Fibroblast of skin of left biceps (primary cell): ENCODE results near the gene C5AR1.
A peak's percentile ranks its signal among the peaks of the same experiment; 100 is the strongest.
"Not testable (repeated sequence)": the region's sequence is repeated elsewhere in the genome, so short reads cannot be mapped to it uniquely, and the experiment has no call there.

Experiments
- DNase-seq, 2 experiments: peaks; one replicate each; pipeline ENCODE4 v3.0.0-alpha.2; 2013; ENCODE audit warnings: low read depth in 2 of 2

The C5AR1 gene

DNA sequence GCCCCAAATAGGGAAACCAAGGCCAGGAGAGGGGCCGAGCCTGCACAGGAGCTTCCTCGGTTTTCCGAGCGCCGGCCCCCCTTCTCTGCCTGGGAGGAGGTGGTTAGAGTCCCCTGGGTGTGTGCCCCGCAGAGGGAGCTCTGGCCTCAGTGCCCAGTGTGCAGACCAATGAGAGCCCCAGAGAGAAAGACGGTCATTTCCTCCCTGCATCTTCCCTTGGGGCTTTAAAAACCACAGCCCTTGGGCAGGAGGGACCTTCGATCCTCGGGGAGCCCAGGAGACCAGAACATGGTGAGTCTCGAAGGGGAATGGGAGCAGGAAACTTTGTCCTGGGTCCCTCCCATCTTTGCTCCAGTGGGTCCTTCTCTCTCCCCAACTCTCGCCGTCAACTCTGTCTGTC lies at the start of gene C5AR1:
Gene C5AR1, plus strand, starts transcription at position 254 of the 400 bp plus-strand sequence. Its CDS starts 35 bp downstream, at position 289.
- no peak for DNase-seq

DNA sequence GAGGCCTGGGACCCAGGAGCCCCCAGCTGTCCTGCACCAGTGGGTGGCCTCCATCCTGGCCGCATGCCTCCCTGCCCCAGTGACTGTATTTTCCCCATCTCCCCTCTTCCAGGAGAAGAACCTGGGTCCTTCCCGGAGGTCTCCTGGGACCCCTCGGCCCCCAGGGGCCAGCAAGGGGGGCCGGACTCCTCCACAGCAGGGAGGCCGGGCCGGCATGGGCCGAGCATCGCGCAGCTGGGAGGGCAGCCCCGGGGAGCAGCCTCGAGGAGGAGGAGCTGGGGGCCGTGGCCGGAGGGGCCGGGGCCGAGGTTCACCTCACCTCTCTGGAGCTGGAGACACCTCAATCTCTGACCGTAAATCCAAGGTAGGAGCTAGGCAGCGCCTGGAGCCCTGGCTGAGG lies 49.2 kb upstream of the C5AR1 start:
- no peak for DNase-seq

DNA sequence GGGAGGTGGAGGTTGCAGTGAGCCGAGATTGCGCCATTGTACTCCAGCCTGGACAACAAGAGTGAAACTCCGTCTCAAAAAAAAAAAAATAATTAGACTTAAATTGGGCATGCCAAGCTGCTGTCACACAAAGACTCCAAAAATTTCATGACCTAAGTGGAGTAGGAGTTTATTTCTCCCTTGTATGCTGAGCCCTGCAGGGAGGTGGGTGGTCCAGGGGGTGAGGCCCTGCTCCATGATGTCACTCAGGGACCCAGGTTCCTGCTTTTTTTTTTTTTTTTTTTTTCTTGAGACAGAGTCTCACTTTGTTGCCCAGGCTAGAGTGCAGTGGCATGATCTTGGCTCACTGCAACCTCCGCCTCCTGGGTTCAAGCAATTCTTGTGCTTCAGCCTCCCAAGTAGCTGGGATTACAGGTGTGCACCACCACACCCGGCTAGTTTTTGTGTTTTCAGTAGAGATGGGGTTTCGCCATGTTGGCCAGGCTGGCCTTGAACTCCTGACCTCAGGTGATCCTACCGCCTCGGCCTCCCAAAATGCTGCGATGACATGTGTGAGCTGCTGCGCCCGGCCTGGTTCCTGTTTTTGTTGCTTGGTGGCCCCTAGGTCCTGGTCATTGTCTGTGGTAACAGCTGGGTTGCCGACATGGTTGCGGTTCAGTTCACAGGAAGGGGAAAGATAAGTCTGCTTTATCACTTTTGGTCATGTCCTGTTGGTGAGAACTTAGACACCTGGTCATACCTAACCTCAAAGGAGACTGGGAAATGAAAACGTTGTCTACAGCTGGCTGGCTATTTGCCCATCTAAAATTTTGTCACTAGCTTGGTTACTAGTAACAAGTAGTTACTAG lies 47.5 kb upstream of the C5AR1 start:
- DNase-seq: not testable (repeated sequence)

DNA sequence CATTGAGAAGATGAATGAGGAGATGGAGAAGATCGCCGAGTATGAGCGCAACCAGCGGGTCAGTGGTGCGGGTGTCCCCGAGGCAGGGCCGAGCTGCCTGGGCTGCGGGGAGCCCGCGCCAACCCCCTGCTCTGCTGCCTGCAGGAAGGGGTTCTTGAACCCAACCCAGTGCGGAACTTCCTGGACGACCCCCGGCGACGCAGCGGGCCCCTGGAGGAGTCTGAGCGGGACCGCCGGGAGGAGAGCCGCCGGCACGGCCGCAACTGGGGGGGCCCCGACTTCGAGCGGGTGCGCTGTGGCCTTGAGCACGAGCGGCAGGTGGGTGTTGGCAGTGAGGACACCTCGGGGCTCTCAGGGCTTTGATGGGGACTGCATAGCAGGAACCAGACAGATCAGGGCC lies 45.0 kb upstream of the C5AR1 start:
- no peak for DNase-seq

DNA sequence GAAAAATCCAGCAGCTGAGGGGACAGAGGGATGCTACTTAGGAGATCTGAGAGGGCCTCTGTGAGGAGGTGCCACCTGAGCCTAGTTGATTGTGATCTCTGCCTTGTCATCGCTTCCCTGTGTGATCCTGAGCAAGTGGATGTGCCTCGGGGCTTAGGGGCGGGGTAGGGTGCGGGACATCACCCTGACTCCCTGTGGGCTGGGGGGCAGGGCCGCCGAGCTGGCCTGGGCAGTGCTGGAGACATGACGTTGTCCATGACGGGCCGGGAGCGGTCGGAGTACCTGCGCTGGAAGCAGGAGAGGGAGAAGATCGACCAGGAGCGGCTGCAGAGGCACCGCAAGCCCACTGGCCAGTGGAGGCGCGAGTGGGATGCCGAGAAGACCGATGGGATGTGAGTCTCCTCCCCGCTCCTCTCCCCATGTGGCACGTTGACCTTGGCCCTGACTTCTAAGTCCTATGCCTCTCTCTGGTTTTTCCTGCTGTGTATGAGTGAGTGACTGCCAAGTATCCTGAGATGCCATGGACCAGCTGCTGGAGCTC lies 43.2 kb upstream of the C5AR1 start:
- no peak for DNase-seq

DNA sequence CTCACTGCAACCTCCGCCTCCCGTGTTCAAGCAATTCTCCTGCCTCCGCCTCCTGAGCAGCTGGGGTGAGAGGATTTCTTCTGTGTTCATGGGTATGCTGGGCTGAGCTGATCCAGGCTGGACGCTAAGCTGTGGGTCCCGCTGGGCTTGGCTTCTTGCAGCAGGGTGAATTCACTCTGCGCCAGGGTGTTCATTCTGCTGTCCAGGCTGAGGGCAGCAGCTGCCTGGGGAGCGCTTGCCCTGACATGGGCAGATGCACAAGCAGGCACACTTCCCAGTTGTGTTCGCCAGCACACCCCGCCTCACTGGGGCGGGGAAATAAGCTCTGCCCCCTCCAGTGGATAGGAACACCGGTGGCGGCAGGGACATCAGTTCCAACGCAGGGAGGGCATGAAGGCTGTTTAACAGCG lies 42.3 kb upstream of the C5AR1 start:
- DNase-seq: no peak

DNA sequence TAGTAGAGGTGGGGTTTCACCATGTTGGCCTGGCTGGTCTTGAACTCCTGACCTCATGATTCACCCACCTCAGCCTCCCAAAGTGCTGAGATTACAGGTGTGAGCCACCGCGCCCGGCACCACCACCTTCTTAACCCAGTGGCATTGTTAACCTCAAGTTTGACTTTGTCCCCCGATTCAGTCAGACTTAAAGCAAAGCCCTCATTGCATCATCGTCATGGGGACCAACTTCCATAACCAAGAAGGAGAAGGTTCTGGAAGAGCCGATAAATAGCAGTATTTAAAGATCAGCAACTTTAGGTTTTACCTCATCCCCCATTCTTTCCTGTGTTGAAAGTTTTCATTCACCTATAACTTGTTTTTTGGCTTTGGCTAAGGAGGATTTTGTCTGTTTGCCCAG lies 41.6 kb upstream of the C5AR1 start:
- no peak for DNase-seq

DNA sequence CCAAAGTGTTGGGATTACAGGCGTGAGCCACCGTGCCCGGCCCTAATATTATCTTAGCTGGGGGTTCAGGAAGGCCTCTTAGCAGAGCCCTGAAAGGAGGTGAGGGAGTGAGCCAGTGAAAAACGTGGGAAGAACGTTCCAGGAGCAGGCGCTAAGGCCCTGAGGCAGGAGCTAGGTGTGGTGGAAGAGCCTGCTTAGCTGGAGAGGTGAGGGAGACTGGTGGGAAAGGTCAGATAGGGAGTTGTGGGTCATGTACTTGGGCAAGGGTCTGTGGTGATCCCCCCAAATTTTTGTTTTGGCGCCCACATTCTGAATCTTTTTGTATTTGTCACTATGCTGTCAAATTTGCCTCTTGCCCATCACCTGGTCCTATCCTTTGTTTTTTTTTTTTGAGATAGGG lies 40.1 kb upstream of the C5AR1 start:
- no peak for DNase-seq

DNA sequence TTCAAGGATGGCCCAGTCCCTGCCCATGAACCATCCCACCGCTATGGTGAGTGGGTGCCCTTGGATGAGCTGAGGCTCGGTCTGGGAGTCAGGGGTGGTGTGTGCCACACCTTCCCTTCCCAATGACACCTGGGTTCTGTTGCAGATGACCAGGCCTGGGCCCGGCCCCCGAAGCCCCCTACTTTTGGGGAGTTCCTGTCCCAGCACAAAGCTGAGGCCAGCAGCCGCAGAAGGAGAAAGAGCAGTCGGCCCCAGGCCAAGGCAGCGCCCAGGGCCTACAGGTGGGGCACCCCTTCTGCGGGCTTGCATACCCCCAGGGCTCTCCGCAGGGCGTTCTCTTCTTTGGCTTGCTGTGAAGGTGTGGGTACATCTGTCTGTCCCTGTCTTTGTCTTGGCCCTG lies 39.3 kb upstream of the C5AR1 start:
- DNase-seq: no peak

DNA sequence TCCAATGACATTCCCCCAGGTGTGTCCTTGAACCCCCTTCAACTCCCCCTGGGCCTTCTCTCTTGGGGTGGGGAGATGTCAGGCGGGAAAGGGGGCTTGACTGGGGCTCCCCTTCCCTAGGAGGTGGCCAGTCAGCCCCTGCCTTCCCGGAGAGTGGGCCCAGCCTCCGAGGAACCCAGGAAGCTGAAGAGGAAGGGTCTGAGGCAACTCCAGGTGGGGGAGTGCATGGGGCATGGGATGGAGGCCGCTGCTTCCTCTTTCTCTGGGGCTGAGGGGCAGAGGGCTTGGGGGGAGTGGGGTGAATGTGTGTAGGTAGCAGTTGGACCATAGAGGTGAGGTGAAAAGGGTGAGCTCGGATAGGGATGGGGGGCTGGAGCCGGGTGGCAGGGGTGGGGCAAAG lies 37.7 kb upstream of the C5AR1 start:
- no peak for DNase-seq

DNA sequence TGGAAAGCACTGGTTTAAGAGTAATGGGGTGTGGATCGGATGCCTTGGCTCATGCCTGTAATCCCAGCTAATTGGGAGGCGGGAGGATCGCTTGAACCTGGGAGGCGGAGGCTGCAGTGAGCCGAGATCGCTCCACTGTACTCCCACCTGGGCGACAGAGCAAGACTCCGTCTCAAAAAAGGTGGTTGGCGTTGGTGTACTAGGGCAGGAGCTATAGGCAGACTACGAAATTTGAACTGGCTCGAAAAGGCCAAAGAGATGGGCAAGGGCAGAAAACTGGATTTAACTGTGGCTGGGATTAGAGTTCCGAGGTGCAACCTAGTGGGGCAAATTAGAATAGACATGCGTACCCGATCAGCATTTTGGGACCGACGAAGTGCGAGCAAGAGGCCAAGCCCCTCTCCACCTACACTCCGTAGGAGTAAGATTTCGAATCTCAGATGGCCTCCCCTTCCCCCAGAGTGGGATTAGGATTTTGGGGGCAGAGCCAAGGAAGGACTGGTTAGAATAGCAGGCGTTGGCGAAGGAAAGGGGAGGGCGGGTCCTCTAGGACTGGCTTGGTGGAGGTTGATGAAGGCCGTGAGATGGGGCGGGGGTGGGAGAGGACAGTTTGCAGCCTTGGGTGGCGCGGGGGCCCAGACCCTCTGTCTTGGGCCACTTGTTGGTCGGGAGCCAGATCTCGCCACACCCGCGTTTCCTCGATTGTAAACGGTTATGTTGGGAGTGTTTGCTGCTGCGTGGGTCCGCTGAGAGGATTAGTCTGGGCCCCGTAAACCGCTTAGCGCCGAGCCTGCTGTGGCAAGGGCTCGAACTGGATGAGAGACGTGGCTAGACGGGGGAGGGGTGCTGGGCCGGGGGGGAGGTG lies 37.0 kb upstream of the C5AR1 start:
- DNase-seq: peak in 1 of 2 experiments; percentile 70

DNA sequence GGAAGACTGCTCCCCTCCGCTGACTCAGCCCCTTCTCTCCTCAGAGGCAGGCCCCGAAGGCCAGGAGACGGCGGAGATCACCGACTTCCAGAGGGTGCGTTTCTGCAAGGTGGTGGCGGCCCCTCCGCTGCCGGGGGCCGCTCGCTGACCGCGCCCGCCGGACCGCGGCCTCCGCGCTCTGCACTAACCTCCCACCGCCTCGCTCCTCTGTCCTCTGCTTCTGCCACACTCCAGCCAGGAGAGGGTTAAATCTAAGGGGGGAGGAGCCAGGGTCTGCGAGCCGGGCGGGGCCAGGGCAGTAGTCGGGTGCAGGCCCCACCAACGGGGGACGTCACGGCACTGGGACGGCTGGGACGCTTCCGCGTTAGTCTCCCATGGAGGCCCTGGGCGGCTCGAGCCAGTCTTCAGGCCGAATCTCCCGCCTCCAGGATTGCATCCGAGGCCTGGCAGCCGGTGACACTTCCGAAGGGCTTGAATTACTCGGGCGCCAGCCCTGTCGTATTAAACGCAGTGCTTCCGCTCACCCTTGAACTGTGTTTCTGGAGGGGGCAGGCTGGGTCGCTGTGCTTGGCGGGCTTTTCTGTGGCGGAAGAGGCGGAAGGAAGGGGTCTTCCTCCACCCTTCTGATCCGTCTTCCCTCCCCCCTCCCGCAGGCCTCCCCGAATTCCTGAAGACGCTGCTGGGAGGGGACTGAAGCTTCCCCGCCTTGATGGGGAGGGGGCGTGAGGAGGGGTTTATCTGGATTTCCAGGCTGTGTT lies 36.2 kb upstream of the C5AR1 start:
- DNase-seq: peak; percentile 79 to 87

DNA sequence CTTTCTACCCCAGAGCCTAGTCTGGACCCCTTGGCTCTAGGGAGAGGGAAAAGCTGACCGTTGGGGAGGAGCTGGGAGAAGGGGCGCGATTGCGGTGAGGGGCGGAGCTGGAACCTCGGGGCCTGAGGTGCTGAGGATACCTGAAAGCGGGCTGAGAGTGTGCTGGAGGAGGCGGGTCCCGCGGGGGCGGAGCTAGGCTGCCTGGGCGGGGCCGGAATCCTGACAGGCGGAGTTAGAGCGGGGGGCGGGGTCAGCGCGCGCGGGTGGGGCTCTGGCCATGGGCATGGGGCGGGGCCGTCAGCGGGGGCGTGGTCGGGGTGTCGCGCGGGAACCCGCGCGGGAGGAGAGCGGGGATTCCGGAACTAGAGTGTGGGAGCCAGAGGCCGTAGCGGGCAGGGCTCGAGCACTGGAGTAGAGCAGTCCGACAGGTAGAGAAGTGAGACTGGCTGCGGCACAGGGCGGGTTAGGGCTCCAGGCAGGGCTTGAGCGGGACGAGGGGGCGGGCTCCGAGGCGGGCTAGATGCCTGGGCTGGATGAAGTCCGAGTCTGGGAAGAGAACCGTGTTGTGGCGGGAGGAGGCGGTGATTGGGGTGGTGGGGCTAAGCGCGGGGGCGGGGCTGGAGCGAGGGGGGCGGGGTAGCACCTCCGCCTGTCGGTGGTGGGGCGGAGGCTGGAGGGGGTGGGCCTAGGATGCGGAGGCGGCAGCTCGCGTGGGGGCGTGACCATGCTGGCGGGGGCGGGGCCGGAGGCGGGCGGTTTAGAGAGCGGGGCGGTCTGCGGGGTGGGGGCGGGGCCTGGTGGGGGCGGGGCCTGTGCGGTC lies 35.4 kb upstream of the C5AR1 start, which contains the start of gene INAFM1:
Gene INAFM1, plus strand, starts transcription at position 815 of the 820 bp plus-strand sequence. CDS start 35 bp downstream, outside the sequence.
- DNase-seq: peak; percentile 81 to 84

DNA sequence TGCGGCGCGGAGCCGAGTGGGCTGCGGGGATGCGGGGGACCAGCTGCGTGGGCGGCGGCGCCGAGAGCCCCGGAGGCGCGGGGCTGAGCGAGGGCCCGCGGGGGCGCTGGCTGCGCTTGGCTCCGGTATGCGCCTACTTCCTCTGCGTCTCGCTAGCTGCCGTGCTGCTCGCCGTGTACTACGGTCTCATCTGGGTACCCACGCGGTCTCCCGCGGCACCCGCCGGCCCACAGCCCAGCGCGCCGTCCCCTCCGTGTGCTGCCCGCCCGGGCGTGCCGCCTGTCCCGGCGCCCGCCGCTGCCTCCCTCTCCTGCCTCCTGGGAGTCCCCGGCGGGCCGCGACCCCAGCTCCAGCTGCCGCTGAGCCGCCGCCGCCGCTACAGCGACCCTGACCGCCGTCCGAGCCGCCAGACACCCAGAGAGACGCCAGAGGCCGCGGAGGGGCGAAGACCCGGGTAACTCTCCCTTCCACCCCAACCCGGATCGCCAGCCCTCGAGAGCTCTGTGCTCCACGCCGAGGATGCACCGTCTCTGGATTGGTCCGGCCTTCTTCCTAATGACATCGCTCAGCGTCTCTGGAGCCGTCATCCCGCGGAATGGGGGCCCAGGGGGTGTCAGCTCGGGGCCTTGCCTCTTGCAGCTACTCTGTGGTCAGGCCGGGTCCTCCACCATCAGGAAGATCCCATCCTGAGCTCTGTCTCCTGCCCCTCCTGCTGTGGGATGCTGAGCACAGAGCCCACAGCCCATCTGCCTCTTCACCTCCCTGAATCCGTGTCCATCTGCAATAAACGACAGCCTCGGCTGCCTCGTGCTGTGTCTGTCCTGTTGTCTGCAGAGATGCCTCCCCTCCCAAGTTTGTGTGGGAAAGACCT lies 34.5 kb upstream of the C5AR1 start:
- no peak for DNase-seq

DNA sequence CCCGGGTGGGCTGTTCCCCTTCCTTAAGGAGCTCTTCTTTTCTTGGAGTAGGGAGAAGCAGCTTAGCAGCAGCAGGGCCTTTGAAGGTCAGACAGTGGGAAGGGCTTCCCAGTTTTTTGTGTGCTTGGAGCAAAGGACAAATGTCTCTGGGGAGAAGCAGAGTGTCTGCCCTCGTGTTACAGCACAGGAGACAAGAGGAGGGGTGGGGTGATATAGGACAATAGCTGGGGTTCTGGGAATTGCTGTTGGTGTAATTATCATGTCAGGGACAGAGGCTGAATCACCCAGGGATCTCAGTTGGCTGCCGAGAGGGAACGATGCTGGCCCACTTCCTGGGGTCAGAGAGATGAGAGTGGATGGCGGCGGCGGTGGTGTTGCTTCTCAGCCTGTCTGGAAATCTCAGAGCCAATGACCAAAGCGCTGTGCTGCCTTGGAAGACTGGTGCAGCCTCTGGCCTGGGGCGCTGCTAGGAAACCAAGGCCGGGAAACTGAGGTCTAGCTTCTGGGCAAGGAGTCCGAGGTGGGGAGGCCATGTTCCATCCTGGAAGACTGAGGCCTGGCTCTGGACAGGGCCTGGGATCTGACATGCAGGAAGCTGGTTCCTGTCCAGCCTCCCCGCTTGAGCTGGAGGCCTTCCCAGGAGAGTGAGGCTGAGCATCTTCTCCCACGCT lies 33.7 kb upstream of the C5AR1 start:
- DNase-seq: no peak

DNA sequence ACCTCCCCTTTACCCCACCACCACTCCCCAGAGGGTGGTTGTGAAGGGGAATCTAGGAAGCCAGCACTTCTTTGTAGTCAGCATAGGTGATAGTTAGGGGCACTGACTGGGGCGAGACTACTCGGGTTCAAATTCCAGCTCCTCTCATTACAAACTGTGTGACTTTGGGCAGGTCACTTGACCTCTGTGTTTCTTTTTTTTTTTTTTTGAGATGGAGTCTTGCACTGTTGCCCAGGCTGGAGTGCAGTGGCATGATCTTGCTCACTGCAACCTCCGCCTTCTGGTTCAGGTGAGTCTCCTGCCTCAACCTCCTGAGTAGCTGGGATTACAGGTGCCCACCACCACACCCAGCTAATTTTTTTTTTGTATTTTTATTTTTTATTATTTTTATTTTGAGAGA lies 33.1 kb upstream of the C5AR1 start:
- DNase-seq: not testable (repeated sequence)

DNA sequence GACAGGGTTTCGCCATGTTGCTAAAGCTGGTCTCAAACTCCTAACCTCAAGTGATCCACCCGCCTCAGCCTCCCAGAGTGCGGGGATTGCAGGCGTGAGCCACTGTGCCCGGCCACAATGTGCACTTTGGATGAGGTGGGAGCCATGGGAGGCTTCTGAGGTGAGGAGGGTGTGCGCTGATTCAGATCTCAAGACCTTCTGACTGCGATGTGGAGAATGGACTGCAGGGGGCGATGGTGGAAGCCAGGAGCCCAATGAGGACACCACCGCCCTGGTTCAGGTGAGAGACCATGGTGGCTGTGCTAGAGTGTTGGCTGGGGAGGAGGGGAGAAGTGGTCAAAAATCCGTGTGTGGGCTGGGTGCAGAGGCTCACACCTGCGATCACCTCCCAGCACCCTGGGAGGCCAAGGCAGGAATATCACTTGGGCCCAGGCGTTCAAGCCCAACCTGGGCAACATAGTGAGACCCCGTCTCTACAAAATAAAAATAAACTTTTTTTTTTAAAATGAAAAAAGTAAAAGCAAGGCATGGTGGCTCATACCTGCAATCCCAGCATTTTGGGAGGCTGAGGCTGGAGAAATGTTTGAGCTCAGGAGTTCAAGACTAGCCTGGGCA lies 29.4 kb upstream of the C5AR1 start:
- DNase-seq: no peak

DNA sequence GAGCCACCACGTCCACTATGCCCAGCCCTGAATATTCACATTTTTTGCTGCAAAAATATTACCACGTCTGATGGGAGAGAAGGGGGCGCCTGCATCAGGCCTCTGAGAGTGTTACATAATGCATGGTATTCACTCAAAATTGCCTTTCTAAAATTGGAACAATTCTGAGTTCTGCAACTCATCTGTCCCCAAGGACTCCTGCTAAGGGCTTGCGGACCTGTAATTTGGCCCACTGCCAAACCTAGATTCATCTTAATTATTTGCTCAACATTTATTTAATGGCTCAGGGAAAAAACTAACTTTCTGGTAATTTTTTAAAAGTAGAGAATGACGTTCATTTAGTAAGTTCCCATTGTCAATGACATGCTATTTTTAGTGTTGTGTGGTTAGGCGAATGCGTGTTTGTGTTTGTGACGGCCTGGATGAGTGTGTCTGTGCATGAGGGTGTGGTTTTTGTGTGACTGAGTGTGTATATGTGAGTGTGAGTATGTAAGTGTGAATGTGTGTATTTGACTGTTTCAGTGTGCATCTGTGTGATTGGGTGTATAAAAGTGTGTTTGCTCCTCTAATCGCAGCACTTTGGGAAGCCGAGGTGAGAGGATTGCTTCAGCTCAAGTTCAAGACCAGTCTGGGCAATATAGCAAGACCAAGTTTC lies 26.1 kb upstream of the C5AR1 start:
- no peak for DNase-seq
